Smooth muscle cell of the pulmonary artery (primary cell): ENCODE results near the gene NECTIN2. TPM values are rescaled to one million over a fixed set of nuclear protein-coding genes. Genes with fewer than 3 reads are reported as not detected.

ENCODE experiments used
- total RNA-seq: library from RNA; depleted of rRNA; stranded (reverse); fragments of >200 nt; gene quantifications from 2 replicates; pipeline ENCODE4 v1.2.3, GENCODE V29; 2014

NECTIN2 gene
- total RNA-seq = 85.9 and 97.6 TPM in 2 replicates

DNA sequence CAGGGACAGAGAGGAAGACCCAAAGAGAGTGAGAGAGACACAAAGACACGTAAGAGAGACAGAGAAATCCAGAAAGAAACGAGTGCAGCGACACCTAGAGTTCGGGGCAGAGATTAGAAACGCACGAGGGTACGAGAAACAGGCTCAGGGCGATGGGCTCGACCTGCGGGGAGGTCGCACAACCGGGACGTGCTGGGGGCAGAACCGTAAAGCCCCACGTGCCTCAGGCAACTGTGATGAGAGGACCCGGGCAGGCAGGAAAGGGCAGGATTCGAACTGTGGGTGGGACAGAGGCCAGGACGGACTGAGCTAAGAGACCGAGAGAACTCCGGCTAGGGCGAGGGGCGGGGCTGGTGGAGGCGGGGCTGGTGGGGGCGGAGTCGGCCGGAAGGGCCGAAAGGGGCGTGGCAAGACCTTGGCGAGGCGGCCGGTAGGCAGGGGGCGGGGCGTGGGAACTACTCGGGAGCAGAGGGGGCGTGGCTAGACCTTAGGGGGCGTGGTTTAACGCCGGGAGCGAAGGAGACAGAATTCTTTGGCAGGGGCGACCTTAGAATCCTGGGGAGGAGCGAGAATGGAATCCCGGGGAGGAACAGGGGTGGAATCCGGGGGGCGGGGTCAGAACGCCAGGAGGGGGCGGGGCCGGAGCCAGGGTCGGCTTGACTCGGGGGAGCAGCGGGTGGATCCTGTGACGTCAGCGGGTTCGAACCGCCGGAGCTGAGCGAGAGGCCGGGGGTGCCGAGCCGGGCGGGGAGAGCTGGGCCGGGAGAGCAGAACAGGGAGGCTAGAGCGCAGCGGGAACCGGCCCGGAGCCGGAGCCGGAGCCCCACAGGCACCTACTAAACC is at the start of gene NECTIN2:
Gene NECTIN2 (plus strand): TSS at position 686 of the 843 bp plus-strand sequence. CDS start 229 bp downstream, outside the sequence.

GRCh38 chr19:44808463-44809371 is 37.4 kb upstream of the NECTIN2 start, which contains the start of gene BCAM:
BCAM (plus strand) TSS chr19:44809103; CDS start chr19:44809125, 22 bp downstream.

DNA sequence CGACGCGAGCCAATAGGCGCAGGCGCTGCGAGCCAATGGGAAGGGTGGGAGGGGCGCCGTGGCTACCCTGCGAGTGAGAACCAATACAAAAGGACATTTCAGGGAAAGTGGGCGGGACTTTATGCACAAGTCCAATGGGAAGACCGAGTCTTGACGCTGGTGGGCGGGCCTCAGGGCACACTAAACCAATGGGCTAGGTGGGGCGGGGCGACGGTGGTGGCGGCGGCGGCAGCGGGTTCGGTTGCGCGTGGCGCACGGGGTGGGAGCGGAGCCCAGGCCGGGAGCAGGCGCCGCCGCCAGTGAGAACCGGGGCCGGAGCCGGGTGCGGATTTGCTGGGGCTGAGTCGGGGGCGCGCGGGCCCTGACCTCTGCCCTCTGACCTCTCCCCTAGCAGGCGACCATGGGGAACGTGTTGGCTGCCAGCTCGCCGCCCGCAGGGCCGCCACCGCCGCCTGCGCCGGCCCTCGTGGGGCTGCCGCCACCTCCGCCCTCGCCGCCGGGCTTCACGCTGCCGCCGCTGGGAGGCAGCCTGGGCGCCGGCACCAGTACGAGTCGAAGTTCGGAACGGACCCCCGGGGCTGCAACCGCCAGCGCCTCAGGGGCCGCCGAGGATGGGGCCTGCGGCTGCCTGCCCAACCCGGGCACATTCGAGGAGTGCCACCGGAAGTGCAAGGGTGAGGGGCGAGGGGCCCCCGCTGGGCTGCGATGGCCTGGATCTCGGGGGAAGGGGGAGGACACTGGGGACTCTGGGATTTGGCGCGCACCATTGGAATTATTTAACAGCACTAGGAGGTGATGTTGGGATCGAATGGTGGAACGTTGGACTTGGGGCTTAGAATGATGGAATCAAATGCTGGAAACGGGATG is 45.2 kb downstream of the NECTIN2 start, which contains the start of gene TOMM40:
Gene TOMM40 (plus strand): TSS at position 239 of the 867 bp plus-strand sequence. CDS start 162 bp downstream, at position 401.

GRCh38 chr19:44905437-44906160 is 59.5 kb downstream of the NECTIN2 start, which contains the start of gene APOE:
APOE (plus strand) TSS chr19:44905796; CDS start chr19:44906625, 829 bp downstream.

DNA sequence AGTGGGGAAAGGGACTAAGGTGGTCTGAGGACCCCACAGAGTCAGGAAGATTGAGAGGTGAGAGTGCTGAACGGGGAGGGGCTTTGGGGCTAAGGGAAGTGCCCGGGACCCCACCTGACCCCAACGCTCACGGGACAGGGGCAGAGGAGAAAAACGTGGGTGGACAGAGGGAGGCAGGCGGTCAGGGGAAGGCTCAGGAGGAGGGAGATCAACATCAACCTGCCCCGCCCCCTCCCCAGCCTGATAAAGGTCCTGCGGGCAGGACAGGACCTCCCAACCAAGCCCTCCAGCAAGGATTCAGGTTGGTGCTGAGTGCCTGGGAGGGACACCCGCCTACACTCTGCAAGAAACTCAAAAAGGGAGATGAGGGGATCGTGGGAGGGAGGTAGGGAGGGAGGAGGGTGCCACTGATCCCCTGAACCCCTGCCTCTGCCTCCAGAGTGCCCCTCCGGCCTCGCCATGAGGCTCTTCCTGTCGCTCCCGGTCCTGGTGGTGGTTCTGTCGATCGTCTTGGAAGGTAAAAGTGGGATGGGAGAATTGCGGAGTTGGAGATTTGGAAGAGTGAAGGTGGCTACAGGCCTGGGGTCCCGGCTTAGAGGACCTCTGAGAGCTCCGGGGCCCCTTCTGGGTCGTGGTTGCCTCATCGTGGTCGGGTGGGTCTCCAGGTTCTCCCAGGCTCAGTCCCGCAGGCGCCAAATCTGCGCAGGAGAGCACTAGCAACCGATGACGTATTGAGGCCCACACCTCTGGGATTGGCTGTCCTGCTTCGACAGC is 68.5 kb downstream of the NECTIN2 start, which contains the start of gene APOC1:
Gene APOC1 (plus strand): TSS at position 176 of the 774 bp plus-strand sequence. CDS start 284 bp downstream, at position 460.

Other genes with a start within 250 kb of the NECTIN2 start
- not detected in 2 replicates for gene IGSF23, start 232.7 kb upstream of the NECTIN2 start, total RNA-seq
- gene PVR, start 202.4 kb upstream of the NECTIN2 start, total RNA-seq = 87.3 and 136 TPM in 2 replicates
- gene CEACAM19, start 174.8 kb upstream of the NECTIN2 start, total RNA-seq = 3.8 and 5.6 TPM in 2 replicates
- gene CEACAM16, start 147.1 kb upstream of the NECTIN2 start, total RNA-seq = not detected in 2 replicates
- gene BCL3, start 97.6 kb upstream of the NECTIN2 start, total RNA-seq = 17.3 and 18.8 TPM in 2 replicates
- gene CBLC, start 68.4 kb upstream of the NECTIN2 start, total RNA-seq = 0.07 TPM in 1 of 2 replicates, not detected in the other
- gene BCAM, start 37.2 kb upstream of the NECTIN2 start, total RNA-seq = 25.3 and 34.6 TPM in 2 replicates
- 32.3 and 45.9 TPM in 2 replicates for gene TOMM40, start 45.0 kb downstream of the NECTIN2 start, total RNA-seq
- 2.0 and 165 TPM in 2 replicates for gene APOE, start 59.5 kb downstream of the NECTIN2 start, total RNA-seq
- 2.4 TPM in 1 of 2 replicates, not detected in the other for gene APOC1, start 68.3 kb downstream of the NECTIN2 start, total RNA-seq
- gene APOC4, start 95.9 kb downstream of the NECTIN2 start, total RNA-seq = not detected in 2 replicates
- not detected in 2 replicates for gene APOC2, start 99.8 kb downstream of the NECTIN2 start, total RNA-seq
- 52.5 and 95.7 TPM in 2 replicates for gene CLPTM1, start 109.1 kb downstream of the NECTIN2 start, total RNA-seq
- gene RELB, start 155.2 kb downstream of the NECTIN2 start, total RNA-seq = 6.1 and 16.4 TPM in 2 replicates
- gene CLASRP, start 192.7 kb downstream of the NECTIN2 start, total RNA-seq = 14.0 and 18.0 TPM in 2 replicates
- gene ZNF296, start 230.2 kb downstream of the NECTIN2 start, total RNA-seq = 0.07 and 0.17 TPM in 2 replicates
- gene GEMIN7, start 233.0 kb downstream of the NECTIN2 start, total RNA-seq = 11.5 and 21.7 TPM in 2 replicates
- 28.2 and 30.7 TPM in 2 replicates for gene PPP1R37, start 246.9 kb downstream of the NECTIN2 start, total RNA-seq